IPS-11a (cell line): ENCODE data around the gene OSBPL5.

ENCODE experiments used
- H3K4me3 ChIP-seq: one replicate; pipeline ENCODE4 v1.5.1; 2013; ENCODE audit warnings: low read depth, low read length, control low read depth

OSBPL5 gene

DNA sequence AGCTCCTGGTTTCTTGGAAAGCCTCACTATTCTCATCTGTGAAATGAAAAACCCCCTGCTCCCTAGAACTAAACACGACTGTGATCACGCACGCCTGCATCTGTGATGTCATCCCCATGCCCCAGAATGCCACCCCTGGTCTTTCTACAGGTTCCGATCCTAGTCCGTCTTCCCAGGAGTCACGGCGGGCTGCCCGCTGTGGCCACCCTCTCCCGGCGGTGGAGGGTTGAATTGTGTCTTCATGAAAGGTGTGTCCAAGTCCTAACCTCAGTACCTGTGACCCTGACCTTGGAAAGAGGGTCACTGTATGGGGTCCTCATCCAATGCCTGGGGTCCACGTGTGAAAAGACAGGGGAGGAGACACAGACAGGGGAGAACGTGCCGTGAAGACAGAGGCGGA lies 14.4 kb downstream of the OSBPL5 start:
- H3K4me3 ChIP-seq, result no peak overlapping the region

DNA sequence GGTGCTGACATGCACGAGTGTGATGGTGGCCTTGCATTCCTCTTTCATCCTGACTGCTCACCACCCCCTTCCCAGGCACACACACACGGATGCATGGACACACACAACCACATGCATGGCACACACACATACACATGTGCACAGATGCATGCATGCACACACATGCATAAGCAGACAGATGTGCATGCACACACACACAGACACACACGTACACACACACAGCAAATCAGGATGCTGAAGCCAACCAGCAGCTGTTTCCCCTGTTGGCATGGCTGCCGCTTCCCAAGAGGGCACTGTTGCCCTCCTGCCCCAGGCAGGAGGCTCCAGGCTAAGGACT lies 15.3 kb downstream of the OSBPL5 start:
- no peak overlapping the region for H3K4me3 ChIP-seq

DNA sequence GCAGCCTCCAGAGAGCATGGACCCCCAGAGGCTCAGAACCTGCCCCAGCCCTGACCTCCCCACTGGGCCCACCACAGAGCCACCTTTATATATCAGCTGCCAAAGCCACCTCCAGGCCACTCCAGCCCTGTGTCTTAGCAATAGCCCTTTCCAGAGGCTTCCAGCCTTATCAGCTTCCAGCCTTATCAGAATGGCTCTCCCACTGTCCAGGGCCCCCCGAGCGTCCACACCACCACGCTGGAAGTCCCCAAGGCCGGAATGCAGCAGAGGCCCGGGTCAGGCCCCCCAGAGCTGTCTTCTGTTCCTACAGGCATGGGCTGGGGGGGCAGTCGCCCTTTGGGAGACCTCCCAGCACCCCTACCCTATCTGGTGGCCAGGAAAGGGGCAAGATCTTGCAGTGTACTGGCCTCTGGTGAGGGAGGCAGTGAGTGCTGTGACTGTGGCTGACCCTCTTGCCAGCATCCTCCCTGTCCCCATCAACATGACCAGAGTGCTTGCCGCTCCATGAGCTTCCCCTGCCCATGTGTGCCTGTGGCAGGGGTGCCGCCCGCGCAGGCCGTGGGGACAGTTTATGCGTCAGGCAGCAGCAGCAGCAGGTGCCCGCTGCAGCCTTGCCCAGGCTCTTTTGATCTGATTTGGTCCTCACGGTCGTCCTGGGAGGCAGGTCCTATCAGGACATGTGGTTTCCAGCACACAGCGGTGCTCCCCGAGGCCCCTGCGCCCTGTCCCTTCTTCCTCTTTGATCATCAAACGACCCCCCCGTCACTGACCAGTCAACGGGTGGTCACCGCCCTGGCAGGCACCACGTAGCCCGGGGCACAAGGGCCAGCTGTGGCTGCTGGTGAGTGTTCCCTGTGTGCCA lies 15.9 kb downstream of the OSBPL5 start:
- no peak overlapping the region for H3K4me3 ChIP-seq

DNA sequence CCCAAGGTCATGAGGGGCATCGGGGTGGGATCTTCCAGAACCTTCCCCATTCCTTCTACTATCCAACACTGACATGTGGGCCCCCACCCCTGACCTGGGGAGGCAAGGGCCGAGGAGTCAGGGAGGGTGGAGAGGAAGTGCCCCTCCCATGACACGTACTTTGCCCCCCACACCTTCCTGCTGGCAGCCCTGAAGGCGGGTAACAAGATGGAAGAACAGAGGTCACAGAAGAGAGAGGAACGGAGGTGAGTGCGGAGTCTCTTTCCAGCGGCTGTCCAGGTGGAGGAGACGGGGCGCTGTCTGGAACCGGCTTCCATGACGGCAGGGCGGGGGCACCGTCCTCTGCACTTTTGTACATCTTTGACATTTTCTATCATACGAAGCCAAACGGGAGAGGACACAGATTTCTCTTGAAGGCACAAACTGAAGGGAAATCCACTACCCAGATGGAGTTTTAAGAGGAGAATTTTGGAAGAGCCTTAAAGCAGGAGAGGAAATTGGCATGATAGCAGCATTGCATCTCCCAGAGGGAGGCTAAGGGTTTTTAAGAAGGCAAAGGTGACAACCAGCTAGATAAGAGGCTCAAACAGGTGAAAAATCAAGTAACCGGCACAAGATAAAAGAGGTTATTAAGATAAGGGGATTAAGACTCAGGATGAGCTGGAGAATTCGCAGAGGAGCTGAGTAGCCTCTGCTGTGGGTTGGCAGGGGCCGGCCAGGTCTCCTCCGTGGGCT lies 16.7 kb downstream of the OSBPL5 start:
- H3K4me3 ChIP-seq, result no peak overlapping the region

DNA sequence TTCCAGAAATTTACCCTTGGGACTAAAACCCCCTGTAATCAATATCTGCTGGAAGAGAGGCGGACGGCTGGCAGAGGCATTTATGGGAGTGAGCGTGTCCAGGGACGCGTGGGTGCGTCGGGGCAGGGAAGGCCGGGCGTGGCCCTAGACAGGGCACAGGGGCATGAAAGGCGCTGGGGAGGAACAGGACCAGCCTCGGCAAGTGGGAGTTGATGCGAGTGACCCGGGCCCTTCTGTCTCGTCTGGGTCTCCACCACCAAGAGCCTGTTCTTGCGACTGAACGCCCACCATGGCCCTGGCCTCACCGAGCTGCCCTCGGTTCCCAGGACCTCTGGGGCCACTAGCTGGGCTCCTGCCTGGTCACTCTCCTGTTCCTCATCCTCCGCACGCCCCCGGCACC lies 17.5 kb downstream of the OSBPL5 start:
- H3K4me3 ChIP-seq, result no peak overlapping the region

DNA sequence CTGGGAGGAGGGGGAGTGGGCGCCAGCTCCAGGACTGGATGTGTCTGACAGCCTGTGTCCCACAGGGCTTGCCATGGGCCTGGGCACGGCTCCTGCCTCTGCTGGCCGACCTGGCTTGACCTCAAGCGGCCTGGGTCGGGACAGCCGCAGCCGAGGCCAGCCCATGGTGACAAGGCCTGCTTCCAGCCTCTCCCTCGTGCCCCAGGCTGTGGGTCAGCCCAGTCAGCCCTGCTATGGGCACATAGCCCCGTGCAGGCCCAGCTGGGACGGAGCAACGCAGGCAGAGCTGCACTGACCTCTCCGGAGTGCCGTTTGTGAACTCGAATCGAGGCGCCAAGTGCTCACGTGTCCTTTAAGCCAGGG lies 17.9 kb downstream of the OSBPL5 start:
- H3K4me3 ChIP-seq, result no peak overlapping the region

DNA sequence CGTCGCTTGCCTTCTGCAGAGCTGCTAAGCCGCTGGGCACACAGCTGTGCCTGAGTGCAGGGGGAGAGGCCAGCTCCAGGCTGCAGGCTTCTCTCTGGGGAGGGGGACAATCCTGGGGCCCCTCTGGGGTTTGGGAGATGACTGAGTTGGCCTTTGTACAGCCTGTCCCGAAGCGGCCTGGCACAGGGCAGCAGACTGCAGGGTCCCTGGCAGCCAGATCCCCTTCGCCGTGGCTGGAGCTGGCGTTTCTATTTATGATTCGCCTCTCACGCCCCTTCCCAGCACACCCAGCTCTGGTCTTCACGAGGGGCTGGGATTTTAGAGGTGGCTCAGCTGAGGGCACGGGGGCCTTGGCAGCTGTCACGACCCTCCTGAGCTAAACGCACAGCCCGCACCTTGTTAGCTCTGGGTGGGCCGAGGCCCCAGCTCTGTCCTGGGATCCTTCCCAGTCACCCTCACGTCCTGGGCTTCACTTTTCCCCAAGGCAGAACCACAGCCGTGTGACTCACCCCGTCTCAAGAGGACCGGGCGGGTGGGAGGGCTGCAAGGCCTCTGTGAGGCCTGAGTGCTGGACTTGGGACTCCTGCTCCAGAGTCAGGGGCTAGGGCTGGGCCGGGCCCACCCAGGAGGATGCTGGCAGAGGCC lies 18.4 kb downstream of the OSBPL5 start:
- no peak overlapping the region for H3K4me3 ChIP-seq

DNA sequence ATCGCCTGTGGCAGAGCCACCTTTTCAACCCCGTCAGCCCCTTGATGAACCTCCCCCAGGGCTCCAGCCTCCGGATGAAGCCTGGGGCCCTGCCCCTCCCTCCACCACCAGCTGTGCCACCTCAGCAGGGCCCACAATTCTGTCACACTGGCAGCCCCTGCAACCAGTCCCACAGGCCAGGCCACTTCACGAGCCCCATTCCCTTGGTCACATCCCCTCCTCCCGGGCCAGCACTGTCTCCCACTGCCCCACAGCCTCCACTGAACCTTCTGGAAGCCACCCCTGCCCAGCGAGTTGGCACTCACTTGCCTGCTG lies 19.9 kb downstream of the OSBPL5 start:
- no peak overlapping the region for H3K4me3 ChIP-seq

DNA sequence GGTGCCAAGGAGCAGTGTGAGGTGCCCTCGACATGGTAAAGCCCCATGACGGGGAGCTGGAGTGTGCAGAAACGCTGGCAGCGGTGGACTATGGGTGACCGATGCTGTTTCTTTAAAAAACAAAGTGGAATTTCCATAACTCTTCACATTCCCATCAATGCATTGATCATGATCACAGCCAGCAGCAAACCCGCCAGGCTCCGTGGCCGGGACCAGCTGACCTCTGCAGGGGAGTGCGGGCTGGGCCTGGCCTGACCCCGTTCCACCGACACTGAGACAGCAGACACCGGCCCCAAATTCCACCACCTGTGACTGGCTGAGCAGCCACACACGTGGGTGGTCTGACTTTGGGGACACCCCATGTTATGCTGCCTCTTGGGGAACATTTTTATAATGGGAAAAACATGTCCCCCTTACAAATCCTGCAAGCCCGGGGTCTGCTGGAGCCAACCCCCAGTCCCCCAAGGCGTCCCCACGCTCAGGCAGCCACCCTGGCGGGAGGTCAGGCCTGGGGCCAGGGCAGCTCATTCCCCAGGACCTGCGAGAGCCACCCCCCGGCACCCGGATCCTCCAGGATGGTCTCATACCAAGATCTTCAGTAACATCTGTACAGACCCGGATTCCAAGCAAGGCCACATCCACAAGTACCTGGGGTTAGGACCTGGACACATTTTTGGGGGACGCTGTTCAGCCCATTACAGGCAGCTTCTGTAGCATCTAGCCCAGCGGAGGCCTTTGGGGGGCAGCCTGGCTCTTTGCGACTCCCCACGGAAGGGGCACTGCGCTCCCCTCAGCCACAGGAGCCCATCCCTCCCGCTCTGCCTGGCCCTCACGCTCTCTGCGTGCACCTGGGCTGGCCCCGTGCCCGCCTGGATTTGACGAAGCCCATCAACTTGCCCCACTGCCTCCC lies 20.6 kb downstream of the OSBPL5 start:
- no peak overlapping the region for H3K4me3 ChIP-seq

DNA sequence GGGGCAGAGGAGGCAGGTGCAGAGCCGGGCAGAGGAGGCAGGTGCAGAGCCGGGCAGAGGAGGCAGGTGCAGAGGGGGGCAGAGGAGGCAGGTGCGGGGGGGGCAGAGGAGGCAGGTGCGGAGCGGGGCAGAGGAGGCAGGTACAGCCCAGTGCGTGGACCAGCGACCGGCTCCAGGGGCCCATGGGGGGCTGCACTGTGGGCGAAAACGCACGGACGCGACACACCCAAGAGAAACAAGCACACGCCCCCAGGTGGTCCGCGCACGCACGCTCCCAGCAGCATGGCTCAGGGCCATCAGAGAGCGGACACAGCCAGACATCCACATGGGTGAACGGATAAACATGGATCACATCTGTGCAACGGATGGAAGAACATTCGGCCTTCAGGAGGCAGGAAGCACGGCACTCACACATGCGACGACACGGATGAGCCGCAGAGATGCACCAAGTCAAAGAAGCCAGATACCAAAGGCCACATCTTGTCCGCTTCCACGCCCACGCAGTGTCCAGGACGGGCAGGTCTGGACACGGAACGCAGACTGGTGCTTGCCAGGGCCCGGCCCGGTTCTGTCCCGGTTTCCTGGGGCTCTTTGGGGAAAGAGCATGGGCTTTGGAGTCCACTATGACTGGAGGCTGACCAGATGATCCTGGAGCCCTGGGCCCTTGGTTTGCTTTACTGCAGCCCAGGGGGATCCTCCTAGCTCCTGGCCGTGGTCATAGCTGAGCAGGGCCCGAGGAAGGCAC lies 21.8 kb downstream of the OSBPL5 start:
- no peak overlapping the region for H3K4me3 ChIP-seq

DNA sequence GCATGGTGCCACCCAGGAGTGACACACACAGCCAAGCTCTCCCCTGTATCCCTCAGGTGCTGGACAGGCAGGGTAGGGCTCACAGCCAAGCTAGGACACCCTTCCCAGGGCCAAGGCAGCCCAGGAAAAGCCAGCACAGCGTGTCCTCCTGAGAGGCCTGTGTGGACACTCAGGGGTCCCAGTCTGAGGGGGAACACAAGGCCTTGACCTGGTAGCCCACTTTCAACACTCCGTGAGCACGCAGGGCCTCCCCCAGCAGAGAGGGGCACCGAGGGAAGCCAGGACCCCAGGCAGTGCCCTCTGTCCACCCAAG lies 24.9 kb downstream of the OSBPL5 start:
- no peak overlapping the region for H3K4me3 ChIP-seq

DNA sequence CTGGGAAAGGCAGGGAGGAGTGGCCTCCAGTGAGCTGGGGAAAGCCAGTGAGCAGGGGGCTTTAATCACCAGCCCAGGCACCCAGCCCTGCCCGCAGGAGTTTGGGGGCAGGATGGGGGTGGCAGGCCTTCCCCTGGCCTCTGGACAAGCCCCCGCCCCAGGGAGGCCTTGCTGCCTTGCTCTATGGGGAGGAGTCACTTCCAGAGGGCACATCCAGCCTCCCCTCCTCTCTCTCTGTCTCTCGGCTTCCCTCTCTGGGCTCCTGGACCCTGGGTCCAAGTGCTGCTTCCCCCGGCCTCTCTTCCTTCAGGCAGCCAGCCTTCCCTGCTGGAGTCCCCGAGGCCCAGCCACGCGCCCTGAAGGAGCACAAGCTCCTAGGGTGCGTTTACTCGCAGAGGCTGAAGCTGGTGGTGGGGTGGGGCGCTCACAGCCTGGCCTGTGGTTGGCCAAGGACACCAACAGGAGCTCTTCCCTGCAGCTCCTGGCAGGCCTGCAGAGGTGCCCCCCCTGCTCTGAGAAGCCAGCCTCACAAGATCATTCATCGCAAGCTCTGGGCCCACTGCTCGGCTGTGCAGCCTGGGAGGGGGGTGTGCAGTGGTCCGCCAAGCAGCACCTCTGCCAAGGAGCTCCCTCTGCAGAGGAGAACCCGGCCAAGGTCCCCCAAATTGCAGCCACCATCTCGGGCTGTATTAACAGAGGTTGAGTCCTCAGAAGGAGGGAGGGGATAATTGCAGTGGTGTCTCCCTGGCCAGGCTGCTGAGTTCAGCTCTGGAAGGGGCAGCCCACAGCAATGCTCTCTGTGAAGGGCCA lies 25.4 kb downstream of the OSBPL5 start:
- H3K4me3 ChIP-seq, result no peak overlapping the region

DNA sequence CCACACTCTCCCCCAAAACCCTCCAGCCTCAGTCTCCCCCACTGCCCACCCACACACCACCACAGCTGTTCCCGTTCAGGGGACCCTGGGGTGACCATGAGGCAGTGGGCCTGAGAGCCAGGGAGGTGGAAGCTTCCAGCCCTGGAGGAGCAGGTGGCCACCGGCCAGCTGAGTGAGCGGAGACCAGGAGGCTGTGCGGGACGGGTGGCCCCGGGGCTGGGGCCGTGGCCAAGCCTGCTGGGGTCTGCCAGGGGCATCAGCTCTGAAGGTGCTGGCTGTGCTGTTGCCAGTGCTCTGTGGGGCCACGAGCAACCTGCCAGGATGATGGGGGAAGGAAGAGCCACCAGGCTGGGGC lies 26.0 kb downstream of the OSBPL5 start:
- H3K4me3 ChIP-seq, result no peak overlapping the region

DNA sequence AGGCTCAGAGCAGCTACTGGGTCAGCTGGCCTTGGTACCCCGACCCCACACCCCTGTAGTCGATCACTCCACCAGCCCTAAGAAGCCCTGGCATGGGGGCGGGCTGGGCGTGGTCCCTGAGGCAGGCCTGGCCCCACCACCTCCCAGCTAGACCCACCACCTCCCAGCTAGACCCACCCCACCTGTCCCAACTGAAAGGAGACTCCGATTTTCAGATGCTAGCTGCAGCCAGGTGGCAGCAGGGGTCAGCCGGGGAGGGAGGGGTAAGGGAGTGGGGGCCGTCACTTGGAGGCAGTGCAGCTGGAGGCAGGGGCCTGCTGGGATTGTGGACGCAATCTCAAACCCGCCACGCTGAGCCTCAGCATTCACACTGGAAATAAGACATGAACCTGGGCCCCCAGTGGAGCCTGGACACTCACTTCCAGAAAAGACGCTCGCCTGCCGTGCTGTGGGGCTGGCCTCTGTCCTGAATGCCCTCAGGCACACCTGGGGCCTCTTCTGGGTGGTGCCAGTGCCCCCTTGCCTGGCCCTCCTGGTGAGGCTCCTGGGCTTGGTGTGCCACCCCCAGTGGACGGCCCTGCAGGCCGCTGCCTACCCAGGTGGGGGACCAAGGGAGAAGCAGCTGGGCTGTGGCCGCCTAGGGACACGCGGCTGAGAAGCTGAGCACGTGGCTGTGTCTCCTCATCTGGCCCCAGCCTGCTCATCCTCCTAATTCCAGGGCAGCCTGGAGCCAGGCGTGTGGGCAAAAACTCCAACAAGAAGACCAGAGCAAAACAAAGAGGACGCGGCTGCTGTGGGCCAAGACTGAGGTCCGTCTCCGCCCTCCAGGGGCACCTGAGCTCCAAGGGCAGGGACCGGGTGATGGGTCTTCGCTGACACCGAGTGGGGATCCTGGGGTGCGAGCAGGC lies 26.7 kb downstream of the OSBPL5 start:
- H3K4me3 ChIP-seq, result no peak overlapping the region

DNA sequence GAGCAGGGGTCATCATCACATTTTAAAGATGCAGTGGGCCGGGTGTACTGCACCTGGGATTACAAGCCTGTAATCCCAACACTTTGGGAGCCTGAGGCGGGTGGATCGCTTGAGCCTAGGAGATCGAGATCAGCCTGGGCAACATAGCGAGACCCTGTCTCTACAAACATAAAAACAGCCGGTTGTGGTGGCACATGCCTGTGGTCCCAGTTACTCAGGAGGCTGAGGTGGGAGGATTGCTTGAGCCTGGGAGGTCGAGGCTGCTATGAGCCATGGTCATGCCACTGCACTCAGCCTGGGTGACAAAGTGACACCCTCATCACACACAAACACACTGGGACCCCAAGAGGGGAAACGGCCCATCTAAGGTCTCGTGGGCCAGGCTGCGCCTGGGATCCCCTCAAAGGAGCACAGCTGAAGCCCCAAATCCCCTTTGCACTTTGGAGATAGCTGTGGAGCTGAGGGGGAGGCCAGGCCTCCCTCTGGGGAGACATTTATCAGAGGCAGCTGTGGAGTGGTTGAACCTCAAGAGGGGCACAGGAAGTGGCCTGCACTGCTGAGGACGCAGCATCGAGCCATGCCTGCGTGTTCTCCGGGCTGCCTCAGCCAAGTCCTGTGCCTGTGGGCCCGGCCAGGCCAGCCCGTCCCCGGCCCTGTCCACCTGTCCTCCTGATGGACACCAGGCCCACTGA lies 27.5 kb downstream of the OSBPL5 start:
- no peak overlapping the region for H3K4me3 ChIP-seq

DNA sequence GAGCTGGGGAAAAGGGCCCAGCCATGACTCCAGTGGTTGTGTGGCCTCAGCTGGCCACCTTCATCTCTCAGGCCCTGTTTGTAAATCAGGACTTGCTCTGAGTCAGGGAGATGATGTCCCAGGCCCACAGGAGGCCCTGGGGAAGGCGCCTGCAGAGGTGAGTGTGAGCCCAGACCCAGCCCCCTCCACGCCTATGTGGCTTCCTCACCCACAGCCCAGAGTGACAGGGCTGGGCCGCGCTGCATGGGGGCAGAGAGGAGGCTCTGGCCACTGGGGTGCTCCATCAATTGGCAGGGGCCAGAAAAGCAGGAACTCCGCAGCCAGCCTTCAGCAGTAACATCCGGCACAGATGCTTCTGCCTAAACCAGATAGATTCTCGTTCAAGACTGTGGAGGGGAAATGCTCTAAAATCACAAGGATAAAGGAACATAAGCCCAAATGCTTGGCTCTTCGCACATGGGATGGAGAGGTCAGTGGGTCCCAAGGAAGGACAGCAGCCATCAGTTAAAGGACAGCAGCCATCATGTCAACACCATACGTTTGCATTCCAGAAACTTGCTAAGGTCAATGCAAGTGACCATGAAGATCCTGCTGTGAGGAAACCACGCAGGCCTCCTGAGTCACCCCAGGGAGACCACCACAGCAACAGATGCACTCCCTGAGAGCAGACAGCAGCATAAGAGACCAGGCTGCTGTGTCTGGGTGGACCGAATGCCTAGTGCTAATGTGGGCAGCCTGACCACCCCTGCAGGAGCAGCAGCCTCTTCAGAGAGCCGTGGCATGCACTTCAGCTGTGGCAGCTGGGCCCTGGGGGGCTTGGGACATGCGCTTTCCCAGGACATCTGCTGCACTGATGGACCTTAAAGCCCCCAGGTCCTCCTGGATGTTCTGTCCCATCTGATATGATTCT lies 28.3 kb downstream of the OSBPL5 start:
- H3K4me3 ChIP-seq, result no peak overlapping the region
